Measurements from ENCODE around the gene ZBTB7B.

ZBTB7B gene

GRCh38 chr1:155037851-155038441 lies 35.3 kb downstream of the ZBTB7B start:
- no peak for DNase-seq (ENCODE audit: low read depth, low spot score)

DNA sequence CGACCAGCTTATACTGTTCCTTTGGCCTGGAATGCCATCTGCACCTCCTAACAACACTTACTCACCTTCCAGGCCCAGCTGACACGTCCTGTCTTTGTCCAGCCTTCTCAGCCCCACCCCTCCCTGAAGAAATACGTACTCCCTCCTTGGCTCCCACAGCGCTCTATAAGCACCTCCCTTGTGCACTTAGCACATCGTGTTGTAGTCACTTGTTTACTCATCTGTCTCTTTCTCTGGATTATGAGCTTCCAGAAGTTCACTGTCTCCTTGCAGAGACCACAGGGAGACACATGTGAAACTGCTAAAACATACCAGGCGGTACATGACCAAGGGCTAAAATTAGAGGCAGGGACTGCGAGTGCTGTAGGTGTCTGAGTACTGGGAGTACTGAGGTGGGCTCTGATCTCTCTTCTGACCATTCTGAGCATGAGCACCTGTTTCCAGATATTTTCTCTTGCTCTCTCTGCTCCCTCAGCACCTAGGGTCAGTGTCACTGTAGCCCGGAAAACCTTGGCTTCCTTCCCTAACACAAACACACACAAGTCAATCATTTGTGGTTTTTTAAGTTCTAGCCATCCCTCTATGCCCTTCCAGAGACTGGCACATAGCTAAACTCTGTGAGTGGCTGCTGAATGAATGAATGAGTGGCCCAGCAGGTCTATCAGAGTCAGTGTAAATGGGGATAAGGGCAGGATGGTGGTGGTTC lies 36.2 kb downstream of the ZBTB7B start:
- peak; percentile 34 for DNase-seq (ENCODE audit: low read depth, low spot score)

DNA sequence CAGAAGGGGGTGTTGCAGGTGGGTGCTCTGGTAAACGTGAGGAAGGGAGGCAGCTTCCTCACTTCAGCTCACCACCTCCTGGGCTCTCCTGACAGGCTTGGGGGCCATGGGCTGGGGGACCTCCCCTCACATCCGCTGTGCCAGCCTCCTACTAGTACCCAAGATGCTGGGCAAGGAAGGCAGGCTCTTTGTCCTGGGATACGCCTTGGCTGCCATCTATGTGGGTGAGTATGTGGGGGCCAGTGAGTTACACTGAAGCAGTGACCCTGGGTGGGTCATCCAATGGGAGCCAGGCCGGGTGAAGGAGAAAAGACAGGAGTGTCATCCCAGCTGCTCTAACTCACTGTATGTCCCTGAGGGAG lies 36.7 kb downstream of the ZBTB7B start:
- no peak for DNase-seq (ENCODE audit: low read depth, low spot score)

DNA sequence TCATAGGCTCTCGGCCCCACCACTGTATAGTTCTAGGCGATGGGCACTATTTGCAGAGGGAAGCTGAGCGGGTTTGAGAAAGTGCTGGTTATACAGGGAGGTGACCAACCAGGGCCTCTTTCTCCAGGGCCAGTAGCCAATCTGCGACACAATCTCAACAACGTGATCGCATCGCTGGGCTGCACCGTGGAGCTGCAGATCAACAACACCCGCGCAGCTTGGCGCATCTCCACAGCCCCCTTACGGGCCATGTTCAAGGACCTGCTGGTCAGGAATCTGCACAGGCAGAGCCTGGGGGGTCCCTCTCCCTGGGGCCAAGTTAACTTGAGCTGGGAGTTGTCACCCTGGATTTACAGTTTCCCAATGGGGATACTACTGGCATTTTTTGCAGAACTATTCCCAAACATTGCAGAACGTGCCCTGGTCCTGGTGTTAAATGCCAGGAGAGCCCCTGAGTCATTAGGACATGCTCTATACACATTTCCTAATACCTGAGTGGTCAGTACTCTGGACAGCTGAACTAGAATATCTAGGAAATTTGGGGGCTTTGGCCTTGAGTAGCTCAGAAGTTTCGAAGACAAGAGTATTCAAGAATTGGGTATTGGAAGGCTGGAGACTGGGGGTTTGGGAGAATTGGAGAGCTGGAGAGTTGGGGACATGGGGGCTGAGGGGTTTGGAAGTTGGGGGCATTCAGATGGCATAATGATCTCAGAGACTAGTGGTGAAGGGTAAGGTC lies 37.9 kb downstream of the ZBTB7B start:
- no peak for DNase-seq (ENCODE audit: low read depth, low spot score)

GRCh38 chr1:155042789-155043188 lies 40.2 kb downstream of the ZBTB7B start:
- DNase-seq (ENCODE audit: low read depth, low spot score) = no peak

DNA sequence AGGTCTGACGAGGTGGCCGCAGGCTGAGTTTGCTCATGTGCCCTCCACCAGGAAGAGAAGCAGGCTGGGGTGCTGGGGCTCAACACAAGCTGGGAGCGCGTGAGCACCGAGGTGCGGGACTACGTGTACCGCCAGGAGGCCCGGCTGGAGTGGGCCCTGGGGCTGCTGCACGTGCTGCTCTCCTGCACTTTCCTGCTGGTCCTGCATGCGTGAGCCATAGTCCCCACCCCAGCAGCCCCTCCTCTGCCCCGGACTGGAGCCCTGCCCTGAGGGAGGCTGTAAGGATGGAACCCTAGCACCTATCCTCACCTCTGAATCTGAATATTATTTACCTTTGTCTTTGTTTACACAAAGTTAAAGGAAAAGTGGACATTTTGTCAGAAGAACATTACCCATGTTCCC lies 40.7 kb downstream of the ZBTB7B start:
- no peak for DNase-seq (ENCODE audit: low read depth, low spot score)

GRCh38 chr1:155043793-155044192 lies 41.2 kb downstream of the ZBTB7B start:
- no peak for DNase-seq (ENCODE audit: low read depth, low spot score)

GRCh38 chr1:155044365-155044764 lies 41.8 kb downstream of the ZBTB7B start:
- DNase-seq (ENCODE audit: low read depth, low spot score) = no peak

GRCh38 chr1:155044812-155045657 lies 42.4 kb downstream of the ZBTB7B start:
- peak; percentile 87 for DNase-seq (ENCODE audit: low read depth, low spot score)

DNA sequence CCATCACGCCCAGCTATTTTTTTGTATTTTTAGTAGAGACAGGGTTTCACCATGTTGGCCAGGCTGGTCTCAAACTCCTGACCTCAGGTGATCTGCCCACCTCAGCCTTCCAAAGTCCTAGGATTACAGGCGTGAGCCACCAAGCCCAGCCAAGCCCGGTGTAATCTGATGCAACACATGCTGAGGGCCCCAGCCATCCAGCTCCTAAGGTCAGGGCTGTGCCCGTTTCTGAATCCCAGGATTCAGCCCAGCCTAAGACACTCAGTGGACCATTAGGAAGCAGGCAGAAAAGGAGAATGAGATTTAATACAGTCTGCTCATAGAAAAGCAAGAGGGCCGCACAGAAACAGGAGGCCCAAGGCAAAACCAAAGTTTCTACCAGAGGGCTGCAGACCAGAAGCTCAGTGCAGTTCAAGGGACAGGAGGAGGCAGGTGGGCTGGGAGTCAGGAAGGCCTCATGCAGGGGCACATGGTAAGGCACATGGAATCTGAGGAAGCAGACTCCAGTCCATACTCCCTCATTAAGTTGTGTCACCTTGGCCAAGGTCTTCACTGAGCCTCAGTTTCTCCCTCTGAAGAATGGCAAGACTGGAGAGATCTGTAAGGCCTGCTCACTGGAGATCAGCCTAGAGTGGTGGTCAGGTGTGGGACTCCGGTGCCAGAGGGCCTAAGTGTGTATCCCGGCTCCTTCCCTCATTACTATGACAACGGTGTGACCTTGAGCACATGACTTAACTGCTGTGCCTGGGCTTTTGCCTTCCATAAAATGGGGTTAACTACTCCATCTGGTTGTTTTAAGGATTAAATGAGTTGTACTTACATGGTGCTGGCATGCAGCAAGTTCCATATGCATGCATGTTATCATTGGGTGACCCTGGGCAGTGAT lies 46.1 kb downstream of the ZBTB7B start:
- no peak for DNase-seq (ENCODE audit: low read depth, low spot score)

- DNase-seq (ENCODE audit: low read depth, low spot score) = no peak
Observed at GRCh38 chr1:155049651-155050559, 47.3 kb downstream of the ZBTB7B start.

GRCh38 chr1:155050560-155051341 lies 48.1 kb downstream of the ZBTB7B start, which contains the start of gene ADAM15:
Gene ADAM15 (plus strand): TSS chr1:155051316. CDS start chr1:155051387, 71 bp downstream.
- DNase-seq (ENCODE audit: low read depth, low spot score) = peak; percentile 92

- DNase-seq (ENCODE audit: low read depth, low spot score) = no peak
Observed at GRCh38 chr1:155051342-155051776, 48.8 kb downstream of the ZBTB7B start.

DNA sequence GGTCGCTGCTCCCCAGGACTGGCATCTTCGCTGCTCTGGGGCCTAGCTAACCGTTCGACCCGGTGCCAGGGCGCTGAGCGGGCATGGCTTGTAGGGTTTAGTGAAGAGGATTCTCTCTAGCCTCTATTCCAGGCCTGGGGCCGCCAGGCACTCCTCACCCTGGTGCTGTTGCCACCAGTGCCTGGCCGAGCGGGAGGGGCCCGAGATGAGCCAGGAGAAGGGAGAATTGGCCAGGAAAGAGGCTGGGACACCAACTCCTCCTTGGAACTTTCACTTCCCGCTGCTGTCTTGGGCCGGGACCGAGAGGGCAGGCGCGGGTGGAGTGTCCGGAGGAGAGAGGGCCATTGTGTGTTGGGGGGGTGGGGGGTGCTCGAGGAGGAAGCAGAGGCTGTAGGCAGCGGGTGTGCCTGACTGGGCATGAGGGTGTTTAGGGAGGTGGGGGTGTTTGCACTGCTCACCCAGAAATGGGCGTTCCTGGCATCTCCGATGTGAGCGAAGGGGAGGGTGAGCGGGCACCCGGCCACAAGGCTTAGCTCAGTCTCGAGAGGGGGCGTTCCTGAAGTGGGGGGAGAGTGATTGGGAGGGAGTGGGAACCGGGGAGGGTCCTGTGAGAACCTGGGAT lies 49.3 kb downstream of the ZBTB7B start:
- peak; percentile 37 for DNase-seq (ENCODE audit: low read depth, low spot score)

- DNase-seq (ENCODE audit: low read depth, low spot score) = no peak
Observed at GRCh38 chr1:155052439-155053395, 50.1 kb downstream of the ZBTB7B start.

DNA sequence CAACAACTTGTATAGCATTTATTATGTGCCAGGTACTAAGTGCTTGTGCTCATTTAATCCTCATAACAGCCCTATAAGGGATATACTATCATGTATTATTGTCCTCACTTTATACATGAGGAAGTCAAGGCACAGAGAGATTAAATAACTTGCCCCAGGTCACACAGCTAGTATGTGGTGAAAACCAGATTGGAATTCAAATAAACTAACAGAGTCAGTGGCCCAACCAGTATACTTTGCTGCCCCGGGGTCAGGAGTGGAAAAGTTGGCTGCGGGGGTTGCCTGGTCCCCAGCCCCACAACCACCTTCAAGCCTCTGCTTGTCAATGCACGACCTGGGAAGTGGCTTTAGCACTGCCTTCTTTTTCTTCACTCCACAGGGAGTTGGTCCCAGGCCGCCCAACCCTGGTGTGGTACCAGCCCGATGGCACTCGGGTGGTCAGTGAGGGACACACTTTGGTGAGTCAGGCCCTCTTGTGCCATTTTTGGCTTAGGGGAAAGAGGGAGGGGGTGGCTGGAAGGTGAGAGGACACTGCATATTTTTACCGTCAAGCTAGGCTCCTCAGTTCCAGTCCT lies 51.0 kb downstream of the ZBTB7B start:
- DNase-seq (ENCODE audit: low read depth, low spot score) = no peak

GRCh38 chr1:155057104-155057503 lies 54.5 kb downstream of the ZBTB7B start:
- no peak for DNase-seq (ENCODE audit: low read depth, low spot score)
